ENCODE measurements around the gene ERMN. TPM values are rescaled to one million over a fixed set of nuclear protein-coding genes. Genes with fewer than 3 reads are reported as not detected.

The ERMN gene
- total RNA-seq, 3 donors from 2014 or later: 0.06 to 0.32 (median 0.14) TPM

- Histone ChIP-seq H3K4me3 (no peak overlapping the region), H3K9me3 (no peaks in the 10 kb centered on the region), H3K36me3 (ENCODE audit: low read depth) (no peaks in the 10 kb centered on the region), H3K4me1 (ENCODE audit: low read depth) (no peaks in the 10 kb centered on the region)
- intact Hi-C loops (cut with DNase I, micrococcal nuclease): no loop called here
- no peak for TF ChIP-seq CTCF (IDR thresholded peaks at IDR 0.05)
- peak; percentile 63 for ATAC-seq
- DNase-seq: no peak
Measured at GRCh38 chr2:157321466-157321865, 4.2 kb downstream of the ERMN start.

- no peak overlapping the region for H3K4me3 ChIP-seq
- H3K4me1 ChIP-seq (ENCODE audit: low read depth): no peaks in the 10 kb centered on the region
- DNase-seq: no peak
- H3K36me3 ChIP-seq (ENCODE audit: low read depth): no peaks in the 10 kb centered on the region
- TF ChIP-seq CTCF (IDR thresholded peaks at IDR 0.05): no peak
- no peaks in the 10 kb centered on the region for H3K9me3 ChIP-seq
- intact Hi-C loops (cut with DNase I, micrococcal nuclease): no loop called here
- ATAC-seq: no peak
Measured at GRCh38 chr2:157320409-157320808, 5.2 kb downstream of the ERMN start.

- DNase-seq (no peak), ATAC-seq (no peak)
- Histone ChIP-seq H3K4me1 (ENCODE audit: low read depth) (no peaks in the 10 kb centered on the region), H3K9me3 (no peaks in the 10 kb centered on the region), H3K4me3 (no peak overlapping the region), H3K36me3 (ENCODE audit: low read depth) (no peaks in the 10 kb centered on the region)
- intact Hi-C loops (cut with DNase I, micrococcal nuclease): no loop called here
- TF ChIP-seq CTCF (IDR thresholded peaks at IDR 0.05): no peak
Measured at GRCh38 chr2:157319795-157320194, 5.8 kb downstream of the ERMN start.

GRCh38 chr2:157318884-157319283 is 6.7 kb downstream of the ERMN start:
- intact Hi-C loops (cut with DNase I, micrococcal nuclease): no loop called here
- no peaks in the 10 kb centered on the region for H3K4me1 ChIP-seq (ENCODE audit: low read depth)

GRCh38 chr2:157315901-157316300 is 9.7 kb downstream of the ERMN start:
- no peaks in the 10 kb centered on the region for H3K4me1 ChIP-seq (ENCODE audit: low read depth)
- H3K36me3 ChIP-seq (ENCODE audit: low read depth): no peaks in the 10 kb centered on the region
- H3K4me3 ChIP-seq: no peak overlapping the region
- no peak for ATAC-seq
- intact Hi-C loops (cut with DNase I, micrococcal nuclease): no loop called here
- TF ChIP-seq CTCF (IDR thresholded peaks at IDR 0.05): no peak
- no peak for DNase-seq
- H3K9me3 ChIP-seq: no peaks in the 10 kb centered on the region

More at GRCh38 chr2:157318884-157319283, 6.7 kb downstream of the ERMN start:
- ATAC-seq: no peak
- Histone ChIP-seq H3K9me3 (no peaks in the 10 kb centered on the region), H3K36me3 (ENCODE audit: low read depth) (no peaks in the 10 kb centered on the region), H3K4me3 (no peak overlapping the region)
- no peak for TF ChIP-seq CTCF (IDR thresholded peaks at IDR 0.05)
- no peak for DNase-seq

GRCh38 chr2:157312866-157313486 is 12.6 kb downstream of the ERMN start:
- Histone ChIP-seq H3K36me3 (ENCODE audit: low read depth) (no peaks in the 10 kb centered on the region), H3K4me1 (ENCODE audit: low read depth) (no peaks in the 10 kb centered on the region), H3K9me3 (no peaks in the 10 kb centered on the region), H3K4me3 (no peak overlapping the region)
- ATAC-seq: no peak
- intact Hi-C loops (cut with DNase I, micrococcal nuclease): no loop called here
- no peak for DNase-seq
- TF ChIP-seq CTCF (IDR thresholded peaks at IDR 0.05): no peak
